H1 (cell line): ENCODE data around the gene ANKRD53. TPM values are rescaled to one million over a fixed set of nuclear protein-coding genes. Genes with fewer than 3 reads are reported as not detected.

Experiments used
- CTCF ChIA-PET: fragments of 300-600 bp; sonication (Branson Sonifier 250); formaldehyde crosslinking; loops from one replicate; lab custom pipeline; 2021; ENCODE audit not compliant: partially characterized antibody; lab: Charles Lee
- POLR2A ChIA-PET: fragments of 300-600 bp; sonication (Branson Sonifier 250); formaldehyde crosslinking; loops from one replicate; lab custom pipeline; 2021; ENCODE audit warnings: inconsistent platforms; ENCODE audit not compliant: partially characterized antibody; lab: Charles Lee
- DNase-seq, 2 experiments: peaks; one replicate each; pipeline versions ENCODE4 v3.0.0 to v3.0.0-alpha.2; 2010 to 2022; ENCODE audit warnings: low spot score in 2 of 2, low read depth in 1 of 2, mixed read lengths in 1 of 2
- FAIRE-seq: peaks from 2 replicates; lab custom pipeline; 2011; peaks lifted over from hg19 to GRCh38; lab: Jason Lieb, UNC
- H2AFZ ChIP-seq: 2 replicates; pipeline ENCODE4 v1.8.1; 2012; ENCODE audit warnings: low read length, inconsistent platforms
- H2AK5ac ChIP-seq: 2 replicates; pipeline ENCODE4 v1.6.1; 2013; ENCODE audit warnings: low read depth, low read length
- H2BK120ac ChIP-seq: replicated peaks from 2 replicates; pipeline ENCODE3; 2013; ENCODE audit warnings: low read depth, low read length, inconsistent platforms
- H2BK12ac ChIP-seq: 2 replicates; pipeline ENCODE4 v1.6.1; 2013; ENCODE audit warnings: low read depth, low read length
- H2BK15ac ChIP-seq: 2 replicates; pipeline ENCODE4 v1.6.1; 2013; ENCODE audit warnings: low read length
- H2BK20ac ChIP-seq: 2 replicates; pipeline ENCODE4 v1.6.1; 2013; ENCODE audit warnings: low read length
- H2BK5ac ChIP-seq: 2 replicates; pipeline ENCODE4 v1.6.1; 2013; ENCODE audit warnings: low read depth, low read length
- H3K14ac ChIP-seq: 2 replicates; pipeline ENCODE4 v1.6.1; 2013; ENCODE audit warnings: inconsistent platforms; ENCODE audit not compliant: insufficient read length
- H3K18ac ChIP-seq: 2 replicates; pipeline ENCODE4 v1.6.1; 2013; ENCODE audit warnings: low read length; ENCODE audit errors: extremely low read depth
- H3K23ac ChIP-seq: 2 replicates; pipeline ENCODE4 v1.6.1; 2013; ENCODE audit warnings: inconsistent platforms; ENCODE audit not compliant: insufficient read length
- H3K23me2 ChIP-seq: 2 replicates; pipeline ENCODE4 v1.6.1; 2013; ENCODE audit warnings: low read depth, low read length
- H3K27ac ChIP-seq: 2 replicates; pipeline ENCODE4 v1.6.1; 2011; ENCODE audit warnings: low read depth, low read length, inconsistent platforms
- H3K27me3 ChIP-seq, 4 experiments: replicated peaks in 1 of 4; 1 replicate in 1 of 4; 2 replicates in 3 of 4; pipeline versions ENCODE4 v1.6.1 to v1.8.1; 2011 to 2013; ENCODE audit warnings: low read length in 3 of 4, mild to moderate bottlenecking in 3 of 4, inconsistent platforms in 2 of 4, mixed read lengths in 2 of 4, moderate library complexity in 1 of 4; ENCODE audit not compliant: control insufficient read depth in 3 of 4, insufficient read depth in 3 of 4; ENCODE audit errors: extremely low read depth in 1 of 4
- H3K36me3 ChIP-seq, 4 experiments: 2 replicates each; pipeline versions ENCODE4 v1.6.1 to v1.8.1; 2011 to 2013; ENCODE audit warnings: mild to moderate bottlenecking in 4 of 4, low read length in 3 of 4, moderate library complexity in 2 of 4, control low read depth in 1 of 4, inconsistent platforms in 1 of 4; ENCODE audit not compliant: insufficient read depth in 4 of 4, control insufficient read depth in 2 of 4
- H3K4ac ChIP-seq: replicated peaks from 2 replicates; pipeline ENCODE3; 2013; ENCODE audit warnings: low read length, low read depth, mixed read lengths, inconsistent platforms; ENCODE audit not compliant: insufficient read length
- H3K4me1 ChIP-seq, 4 experiments: replicated peaks in 1 of 4; 1 replicate in 1 of 4; 2 replicates in 3 of 4; pipeline versions ENCODE4 v1.6.1 to v1.8.1; 2011 to 2013; ENCODE audit warnings: low read length in 3 of 4, inconsistent platforms in 2 of 4, mixed read lengths in 1 of 4; ENCODE audit not compliant: insufficient read depth in 4 of 4, control insufficient read depth in 3 of 4
- H3K4me2 ChIP-seq, 2 experiments: 2 replicates each; pipeline versions ENCODE4 v1.6.1 to v1.8.1; 2011 to 2013; ENCODE audit warnings: low read depth in 2 of 2, low read length in 2 of 2, control low read depth in 1 of 2, inconsistent platforms in 1 of 2, mild to moderate bottlenecking in 1 of 2; ENCODE audit not compliant: insufficient read depth in 1 of 2
- H3K4me3 ChIP-seq, 4 experiments: fragments of 200-600, 300-600 bp in 1 of 4; sonication (generic), shearing (Covaris generic), sonication (Bioruptor Twin) in 1 of 4; 2 replicates each; pipeline versions ENCODE4 v1.5.1 to v1.8.1; 2011 to 2016; ENCODE audit warnings: low read length in 4 of 4, low read depth in 3 of 4, control low read depth in 2 of 4, inconsistent platforms in 2 of 4, mild to moderate bottlenecking in 2 of 4, mixed read lengths in 1 of 4, moderate library complexity in 1 of 4; ENCODE audit not compliant: insufficient read depth in 2 of 4; ENCODE audit errors: extremely low read depth in 1 of 4
- H3K56ac ChIP-seq: replicated peaks from 2 replicates; pipeline ENCODE3; 2013; ENCODE audit warnings: low read depth, mild to moderate bottlenecking, mixed read lengths, low read length, inconsistent platforms; ENCODE audit not compliant: insufficient read length
- H3K79me1 ChIP-seq: 2 replicates; pipeline ENCODE4 v1.6.1; 2013; ENCODE audit warnings: low read depth, low read length, control low read depth
- H3K79me2 ChIP-seq, 2 experiments: 2 replicates each; pipeline versions ENCODE4 v1.6.1 to v1.8.1; 2012 to 2013; ENCODE audit warnings: low read length in 2 of 2, mild to moderate bottlenecking in 2 of 2, inconsistent platforms in 1 of 2; ENCODE audit not compliant: insufficient read depth in 2 of 2, control insufficient read depth in 1 of 2
- H3K9ac ChIP-seq, 4 experiments: replicated peaks in 1 of 4; 1 replicate in 1 of 4; 2 replicates in 3 of 4; pipeline versions ENCODE4 v1.6.1 to v1.8.1; 2011 to 2013; ENCODE audit warnings: low read depth in 3 of 4, low read length in 3 of 4, control low read depth in 2 of 4, mild to moderate bottlenecking in 2 of 4, moderate library complexity in 2 of 4, inconsistent platforms in 1 of 4; ENCODE audit errors: extremely low read depth in 1 of 4
- H3K9me3 ChIP-seq, 2 experiments: 2 replicates each; pipeline versions ENCODE4 v1.6.1 to v1.8.1; 2012 to 2013; ENCODE audit warnings: mild to moderate bottlenecking in 2 of 2, moderate library complexity in 2 of 2, control low read depth in 1 of 2, inconsistent platforms in 1 of 2, low read depth in 1 of 2, low read length in 1 of 2, mixed read lengths in 1 of 2; ENCODE audit not compliant: insufficient read depth in 2 of 2
- H4K20me1 ChIP-seq, 2 experiments: replicated peaks in 1 of 2; 2 replicates each; pipeline versions ENCODE3 to v1.8.1; 2011 to 2013; ENCODE audit warnings: inconsistent platforms in 2 of 2, low read length in 2 of 2, mild to moderate bottlenecking in 1 of 2; ENCODE audit not compliant: insufficient read depth in 2 of 2, control insufficient read depth in 1 of 2
- H4K5ac ChIP-seq: 2 replicates; pipeline ENCODE4 v1.6.1; 2013; ENCODE audit warnings: low read length, low read depth, mixed read lengths, inconsistent platforms; ENCODE audit not compliant: insufficient read length
- H4K8ac ChIP-seq: 2 replicates; pipeline ENCODE4 v1.8.0; 2013; ENCODE audit warnings: mild to moderate bottlenecking, moderate library complexity, low read length, inconsistent platforms; ENCODE audit not compliant: insufficient read depth; ENCODE audit errors: extremely low read depth
- H4K91ac ChIP-seq: replicated peaks from 2 replicates; pipeline ENCODE3; 2013; ENCODE audit warnings: low read length, mixed read lengths, inconsistent platforms; ENCODE audit not compliant: insufficient read length
- ASH2L ChIP-seq: fragments of 200-600, 300-600 bp; sonication (generic); IDR thresholded peaks from one replicate; pipeline ENCODE4 v1.7.1; 2017; ENCODE audit warnings: low read length
- CREB1 ChIP-seq: IDR thresholded peaks from 2 replicates; pipeline ENCODE4 v1.6.1; 2012; ENCODE audit warnings: inconsistent platforms
- GABPA ChIP-seq: IDR thresholded peaks from 2 replicates; pipeline ENCODE4 v1.6.1; 2011; ENCODE audit warnings: mild to moderate bottlenecking, low read length, moderate library complexity, borderline replicate concordance; ENCODE audit not compliant: insufficient read depth
- MAFK ChIP-seq: IDR thresholded peaks from 2 replicates; pipeline ENCODE4 v1.6.1; 2012; ENCODE audit warnings: low read depth, mild to moderate bottlenecking, improper control_type of control experiment, low read length
- POLR2A ChIP-seq, 2 experiments: IDR thresholded peaks; 1 replicate in 1 of 2; 2 replicates in 1 of 2; pipeline ENCODE4 v1.6.1; 2011; ENCODE audit warnings: low read depth in 2 of 2, low read length in 2 of 2, mild to moderate bottlenecking in 2 of 2; ENCODE audit errors: control extremely low read depth in 1 of 2
- RNF2 ChIP-seq: fragments of 200-900, 300-1000 bp; sonication (generic); IDR thresholded peaks from 2 replicates; pipeline ENCODE4 v1.7.1; 2016; ENCODE audit warnings: borderline replicate concordance, low read depth, mild to moderate bottlenecking, antibody characterized with exemption, low read length; ENCODE audit not compliant: poor library complexity, severe bottlenecking; ENCODE audit errors: missing control alignments
- SIX5 ChIP-seq: IDR thresholded peaks from 2 replicates; pipeline ENCODE4 v1.6.1; 2011; ENCODE audit warnings: mild to moderate bottlenecking, low read depth, low read length
- TEAD4 ChIP-seq: IDR thresholded peaks from 2 replicates; pipeline ENCODE4 v1.6.1; 2012; ENCODE audit warnings: low read depth, low read length, inconsistent platforms, mixed read lengths
- WGBS, 2 experiments: shearing (Covaris generic) in 1 of 2; methylation state at CpG; one replicate each; pipeline versions ENCODE4 v1.1.6 to v1.1.7; 2013 to 2015; ENCODE audit warnings: low lambda C conversion rate in 2 of 2, mixed read lengths in 2 of 2, inconsistent platforms in 1 of 2, low coverage in 1 of 2, missing lambda C conversion rate in 1 of 2; ENCODE audit not compliant: insufficient replicate concordance in 2 of 2, insufficient coverage in 1 of 2, insufficient read length in 1 of 2; ENCODE audit errors: extremely low coverage in 1 of 2, missing lambda C conversion rate in 1 of 2; 5-methylcytosine and 5-hydroxymethylcytosine counted together
- polyA plus RNA-seq, 7 experiments: library from polyadenylated mRNA; depleted of rRNA in 3 of 7; stranded (reverse) in 5 of 7; unstranded in 2 of 7; fragments of >200 nt in 5 of 7; fragments of 200-250 nt in 2 of 7; gene quantifications; 1 replicate in 5 of 7; 2 replicates in 1 of 7; 4 replicates in 1 of 7; pipeline versions ENCODE4 v1.2.1 to v1.2.3, GENCODE V29; 2011 to 2013; ENCODE audit warnings: missing spikeins in 2 of 7, mixed read lengths in 2 of 7
- total RNA-seq: library from RNA; stranded (reverse); fragmentation: NEBNext Ultra II Directional; extraction: Animal tissue kit (Norgen Biotek cat#: 25700); gene quantifications from 2 replicates; pipeline ENCODE4 v1.2.1, GENCODE V29; 2021
- TF ChIP-seq, protein P1 (sequence below): IDR thresholded peaks from 2 replicates; pipeline ENCODE4 v1.6.1; 2011; ENCODE audit warnings: low read length, improper control_type of control experiment
- TF ChIP-seq, protein P2 (sequence below): IDR thresholded peaks from 2 replicates; pipeline ENCODE4 v1.6.1; 2012; ENCODE audit warnings: inconsistent platforms

ANKRD53 gene
- total and polyA plus RNA-seq, 2 of the 8 experiments (the other 6 are each of a cell fraction or from before 2014, with no cell fraction given): 0.39 to 0.70 TPM

DNA sequence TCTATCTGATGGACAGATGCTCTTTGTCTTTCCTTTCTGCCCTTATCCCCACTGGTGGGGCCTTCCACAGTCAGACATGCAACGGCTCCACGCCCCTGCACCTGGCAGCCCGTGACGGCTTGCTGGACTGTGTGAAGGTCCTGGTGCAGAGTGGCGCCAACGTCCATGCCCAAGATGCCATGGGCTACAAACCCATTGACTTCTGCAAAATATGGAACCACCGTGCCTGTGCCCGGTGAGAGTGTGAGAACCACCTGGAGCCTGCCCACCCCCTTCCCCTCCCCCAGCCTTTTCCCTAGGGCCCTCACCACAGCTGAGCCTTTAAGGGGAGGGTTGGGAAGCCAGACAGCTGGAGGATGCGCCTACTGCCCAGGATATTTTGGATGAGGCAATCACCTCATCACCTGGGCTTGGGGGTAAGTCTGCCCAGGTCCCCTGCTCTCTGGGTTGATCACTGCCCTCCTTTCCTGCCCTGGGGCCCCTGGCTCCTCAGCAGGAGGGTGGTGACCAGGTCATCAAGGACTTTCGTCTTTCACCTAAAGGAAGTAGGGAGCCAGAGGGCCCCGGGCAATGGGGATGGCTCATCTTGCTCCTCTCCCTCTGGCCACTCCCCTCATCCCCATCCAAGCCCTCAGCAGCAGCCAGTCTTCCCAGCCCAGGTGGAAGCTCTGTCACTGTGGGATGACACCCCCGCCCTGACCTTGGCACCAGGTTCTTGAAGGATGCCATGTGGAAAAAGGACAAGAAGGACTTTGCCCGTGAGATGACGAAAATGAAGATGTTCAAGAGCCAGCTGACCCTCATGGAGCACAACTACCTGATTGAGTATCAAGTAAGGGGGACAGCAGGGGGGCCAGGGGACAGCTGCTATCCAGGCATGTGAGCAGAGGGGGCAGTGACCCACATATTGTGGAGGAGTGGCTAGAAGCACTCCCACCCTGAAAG lies 3.7 kb downstream of the ANKRD53 start:
- Histone ChIP-seq H3K4me3 (no peak overlapping the region), H4K20me1 (peaks cover 0 to 9% of the 10 kb centered on the region in 2 experiments), H3K4me1 (peaks cover 0 to 15% (median 5%) of the 10 kb centered on the region in 4 experiments; a peak in 4 of 7 replicates), H2BK12ac (no peak overlapping the region), H3K56ac (no peak overlapping the region), H3K14ac (no peak overlapping the region), H3K4ac (no peak overlapping the region), H2BK5ac (no peak overlapping the region), H2BK120ac (no peak overlapping the region), H3K79me1 (no peaks in the 10 kb centered on the region), H3K23ac (no peak overlapping the region), H3K9me3 (no peaks in the 10 kb centered on the region), H3K36me3 (no peaks in the 10 kb centered on the region), H4K5ac (no peak overlapping the region), H4K91ac (no peak overlapping the region), H3K9ac (no peak overlapping the region), H3K79me2 (no peaks in the 10 kb centered on the region), H4K8ac (no peak overlapping the region), H3K27ac (no peak overlapping the region), H2BK15ac (no peak overlapping the region), H3K4me2 (no peak overlapping the region), H2AK5ac (0 out of 2 replicates have a peak overlapping the region, but pooled peaks have one; percentile 57), H3K18ac (no peak overlapping the region), H3K27me3 (peaks cover 0 to 20% (median 9%) of the 10 kb centered on the region in 4 experiments; a peak in 5 of 7 replicates), H2AFZ (no peak overlapping the region), H2BK20ac (no peak overlapping the region), H3K23me2 (peaks cover 5% of the 10 kb centered on the region; the same call in 1 of the 2 replicates)
- 95% methylated on average over 12 of the region's 14 CpGs; no CpG with 5 or more reads in 1 of the 2 experiments for WGBS, 2 experiments
- ChIA-PET POLR2A (no interaction called here), CTCF (interaction anchor here (1.0 to 7.1 kb wide), 13 partner anchors 8 to 265 kb away, joined by 3 to 66 read pairs (median 5); partner anchors contain the start of gene TEX261)
- DNase-seq (no peak), FAIRE-seq (no peak)
- TF ChIP-seq, protein P1, sequence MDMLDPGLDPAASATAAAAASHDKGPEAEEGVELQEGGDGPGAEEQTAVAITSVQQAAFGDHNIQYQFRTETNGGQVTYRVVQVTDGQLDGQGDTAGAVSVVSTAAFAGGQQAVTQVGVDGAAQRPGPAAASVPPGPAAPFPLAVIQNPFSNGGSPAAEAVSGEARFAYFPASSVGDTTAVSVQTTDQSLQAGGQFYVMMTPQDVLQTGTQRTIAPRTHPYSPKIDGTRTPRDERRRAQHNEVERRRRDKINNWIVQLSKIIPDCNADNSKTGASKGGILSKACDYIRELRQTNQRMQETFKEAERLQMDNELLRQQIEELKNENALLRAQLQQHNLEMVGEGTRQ: no peak
- no peak for TF ChIP-seq TEAD4
- no peak for TF ChIP-seq SIX5
- no peak for TF ChIP-seq GABPA
- TF ChIP-seq POLR2A (IDR thresholded peaks at IDR 0.05; ENCODE audit: control extremely low read depth in 1 of 2, low read depth in 2 of 2, low read length in 2 of 2): no peak
- no peak for TF ChIP-seq RNF2
- no peak for TF ChIP-seq CREB1
- TF ChIP-seq MAFK: no peak
- no peak for TF ChIP-seq ASH2L
- TF ChIP-seq, protein P2, sequence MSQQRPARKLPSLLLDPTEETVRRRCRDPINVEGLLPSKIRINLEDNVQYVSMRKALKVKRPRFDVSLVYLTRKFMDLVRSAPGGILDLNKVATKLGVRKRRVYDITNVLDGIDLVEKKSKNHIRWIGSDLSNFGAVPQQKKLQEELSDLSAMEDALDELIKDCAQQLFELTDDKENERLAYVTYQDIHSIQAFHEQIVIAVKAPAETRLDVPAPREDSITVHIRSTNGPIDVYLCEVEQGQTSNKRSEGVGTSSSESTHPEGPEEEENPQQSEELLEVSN: no peak
